ENCODE measurements around the gene ASCL4.

Gene ASCL4

GRCh38 chr12:107760809-107761501 lies 13.5 kb upstream of the ASCL4 start, which contains the start of gene PRDM4:
Gene PRDM4 (minus strand): TSS chr12:107761137. CDS start chr12:107760515, 622 bp downstream.
- peak; percentile 96 for DNase-seq (ENCODE audit: low read depth)
- TF ChIP-seq CTCF (IDR thresholded peaks at IDR 0.05; ENCODE audit: insufficient read depth, low read depth, low read length, missing control alignments), result no peak
- peak within 1 kb of the TSS; percentile 90 for H3K4me3 ChIP-seq (ENCODE audit: low read length)

GRCh38 chr12:107761502-107761904 lies 13.0 kb upstream of the ASCL4 start:
- DNase-seq (ENCODE audit: low read depth), result no peak
- H3K4me3 ChIP-seq (ENCODE audit: low read length), result peak overlapping the region; percentile 65
- no peak for TF ChIP-seq CTCF (IDR thresholded peaks at IDR 0.05; ENCODE audit: insufficient read depth, low read depth, low read length, missing control alignments)

- DNase-seq (ENCODE audit: low read depth), result no peak
- H3K4me3 ChIP-seq (ENCODE audit: low read length), result no peak overlapping the region
- TF ChIP-seq CTCF (IDR thresholded peaks at IDR 0.05; ENCODE audit: insufficient read depth, low read depth, low read length, missing control alignments), result no peak
These were observed 11.6 kb upstream of the ASCL4 start for GRCh38 chr12:107762874-107763273.

GRCh38 chr12:107764626-107765025 lies 9.9 kb upstream of the ASCL4 start:
- no peak overlapping the region for H3K4me3 ChIP-seq (ENCODE audit: low read length)
- TF ChIP-seq CTCF (IDR thresholded peaks at IDR 0.05; ENCODE audit: insufficient read depth, low read depth, low read length, missing control alignments), result no peak
- no peak for DNase-seq (ENCODE audit: low read depth)

- no peak for TF ChIP-seq CTCF (IDR thresholded peaks at IDR 0.05; ENCODE audit: insufficient read depth, low read depth, low read length, missing control alignments)
- no peak for DNase-seq (ENCODE audit: low read depth)
- no peak overlapping the region for H3K4me3 ChIP-seq (ENCODE audit: low read length)
These were observed 9.2 kb upstream of the ASCL4 start for GRCh38 chr12:107765316-107765715.

GRCh38 chr12:107767466-107767865 lies 7.0 kb upstream of the ASCL4 start:
- H3K4me3 ChIP-seq (ENCODE audit: low read length), result no peak overlapping the region
- no peak for TF ChIP-seq CTCF (IDR thresholded peaks at IDR 0.05; ENCODE audit: insufficient read depth, low read depth, low read length, missing control alignments)
- DNase-seq (ENCODE audit: low read depth), result no peak

Measured in epithelial cell of esophagus (primary cell).